GM12874 (cell line): ENCODE data around the gene VASH2.

Source experiments
- CTCF ChIP-seq: IDR thresholded peaks from 2 replicates; pipeline ENCODE4 v1.5.1; 2011; ENCODE audit warnings: low read depth, mild to moderate bottlenecking, control low read depth, low read length, moderate library complexity; ENCODE audit not compliant: insufficient read depth

The VASH2 gene

DNA sequence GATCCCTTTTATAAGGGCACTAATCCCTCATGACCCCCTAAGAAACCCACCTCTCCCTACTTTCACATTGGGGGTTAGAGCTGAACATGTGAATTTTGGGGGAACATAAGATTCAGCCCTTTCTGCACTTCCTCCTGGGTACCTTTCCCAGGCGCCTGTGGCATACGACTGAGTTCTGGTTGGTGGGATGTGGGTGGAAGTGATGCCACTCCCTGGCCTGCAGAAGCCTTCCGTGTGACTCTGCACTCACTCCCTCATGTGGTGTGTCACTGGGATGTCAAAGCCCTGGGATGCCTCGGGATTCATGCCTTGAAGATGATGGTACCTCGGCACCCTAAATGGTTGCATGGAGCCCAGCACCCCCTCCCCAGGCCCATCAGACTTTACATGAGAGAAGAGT is 28.3 kb upstream of the VASH2 start:
- TF ChIP-seq CTCF, result no peak

DNA sequence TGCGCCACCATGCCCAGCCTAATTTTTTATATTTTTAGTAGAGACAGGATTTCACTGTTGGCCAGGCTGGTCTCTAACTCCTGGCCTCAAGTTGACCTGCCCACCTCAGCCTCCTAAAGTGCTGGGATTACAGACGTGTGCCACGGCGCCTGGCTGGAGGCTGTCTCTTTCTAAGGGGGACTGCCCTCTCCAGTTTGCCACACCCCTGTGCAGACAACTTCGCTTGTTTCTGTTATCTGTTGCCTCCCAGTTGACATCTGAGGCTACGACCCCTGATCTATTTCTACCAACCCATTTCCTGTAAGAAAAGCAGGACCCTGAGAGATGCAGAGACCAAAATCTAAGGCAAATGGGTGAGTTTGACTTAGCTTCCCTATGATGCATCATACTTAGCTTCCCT is 24.0 kb upstream of the VASH2 start:
- no peak for TF ChIP-seq CTCF

GRCh38 chr1:212928323-212929291 is 21.7 kb upstream of the VASH2 start:
- TF ChIP-seq CTCF, result no peak

DNA sequence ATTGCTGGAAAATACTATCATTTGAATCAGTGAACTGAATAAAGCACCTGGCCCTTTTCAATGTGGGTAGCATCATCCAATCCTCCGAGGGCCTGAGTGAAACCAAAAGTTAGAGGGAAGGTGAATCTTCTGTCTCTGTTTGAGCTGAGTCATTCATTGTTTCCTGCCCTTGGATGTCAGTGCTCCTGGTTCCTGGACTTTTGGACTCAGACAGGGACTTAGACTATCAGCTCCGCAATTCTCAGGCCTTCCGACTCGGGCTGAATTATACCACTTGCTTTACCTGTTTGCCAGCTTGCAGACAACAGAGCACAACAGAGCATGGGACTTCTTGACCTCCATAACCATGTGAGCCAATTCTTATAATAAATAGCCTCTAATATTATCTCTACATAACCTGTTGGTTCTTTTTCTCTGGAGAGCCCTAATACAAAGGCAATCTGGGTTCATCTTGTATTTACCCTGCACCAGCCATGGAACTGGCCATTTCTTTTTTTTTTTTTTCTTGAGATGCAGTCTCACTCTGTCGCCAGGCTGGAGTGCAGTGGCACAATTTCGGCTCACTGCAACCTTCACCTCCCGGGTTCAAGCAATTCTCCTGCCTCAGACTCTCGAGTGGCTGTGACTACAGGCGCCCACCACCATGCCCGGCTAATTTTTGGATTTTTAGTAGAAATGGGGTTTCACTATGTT is 19.2 kb upstream of the VASH2 start:
- no peak for TF ChIP-seq CTCF

DNA sequence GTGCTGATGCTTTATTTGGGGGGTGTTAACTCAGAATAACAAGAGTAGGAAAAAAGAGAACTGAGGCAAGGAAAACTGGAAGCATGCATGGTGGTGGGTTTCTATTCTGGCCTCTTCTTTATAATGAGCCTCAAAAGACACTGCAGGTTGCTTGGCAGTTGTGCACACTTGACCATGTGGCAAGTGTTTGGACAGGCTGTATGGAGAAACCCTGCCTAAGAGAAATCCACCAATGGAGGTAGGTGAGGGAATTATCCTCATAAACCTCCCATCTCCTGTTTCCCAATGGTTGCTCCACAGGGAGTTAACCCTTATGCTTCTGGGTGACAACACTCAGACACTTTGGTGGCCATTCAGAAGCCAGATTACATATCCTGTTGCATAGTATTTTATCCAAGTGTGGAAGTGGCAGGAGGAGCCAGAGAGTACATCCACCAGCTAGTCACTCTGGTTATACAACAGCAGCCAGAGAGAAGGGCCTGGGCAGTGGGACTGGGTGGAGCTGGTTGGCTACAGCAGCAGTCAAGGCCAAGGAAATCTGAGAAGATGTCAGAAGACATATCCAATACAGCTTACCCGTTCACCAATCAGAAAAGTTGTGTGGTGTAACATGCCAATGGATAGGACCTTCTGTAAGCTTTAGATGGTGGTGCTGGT is 16.4 kb upstream of the VASH2 start:
- TF ChIP-seq CTCF, result no peak

- no peak for TF ChIP-seq CTCF
These were observed 14.9 kb upstream of the VASH2 start for GRCh38 chr1:212935387-212935981.

DNA sequence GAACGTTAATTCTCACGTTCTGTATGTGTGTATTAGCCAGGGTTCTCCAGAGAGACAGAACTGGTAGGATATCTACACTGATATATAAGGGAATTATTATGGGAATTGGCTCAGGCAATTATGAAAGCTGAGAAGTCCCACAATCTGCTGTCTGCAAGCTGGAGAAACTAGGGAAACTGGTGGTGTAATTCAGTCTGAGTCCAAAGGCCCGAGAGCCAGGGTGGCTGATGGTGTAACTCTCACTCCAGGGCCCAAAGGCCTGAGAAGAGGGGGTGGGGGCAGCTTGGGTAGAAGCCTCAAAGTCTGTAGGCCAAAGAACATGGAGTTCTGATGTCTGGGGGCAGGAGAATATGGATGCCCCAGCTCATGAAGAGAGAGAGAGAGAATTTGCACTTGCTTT is 13.3 kb upstream of the VASH2 start:
- no peak for TF ChIP-seq CTCF
